IPS-NIHi7 (cell line): ENCODE results near the gene ADGRG1.

Source experiments
- DNase-seq: peaks from one replicate; pipeline ENCODE4 v3.0.0; 2012; ENCODE audit warnings: mixed read lengths; ENCODE audit errors: extremely low spot score

ADGRG1 gene

GRCh38 chr16:57606147-57606846 lies 22.1 kb upstream of the ADGRG1 start:
- DNase-seq = no peak

- DNase-seq = peak; percentile 8
Measured at GRCh38 chr16:57606847-57607501, 21.5 kb upstream of the ADGRG1 start.

DNA sequence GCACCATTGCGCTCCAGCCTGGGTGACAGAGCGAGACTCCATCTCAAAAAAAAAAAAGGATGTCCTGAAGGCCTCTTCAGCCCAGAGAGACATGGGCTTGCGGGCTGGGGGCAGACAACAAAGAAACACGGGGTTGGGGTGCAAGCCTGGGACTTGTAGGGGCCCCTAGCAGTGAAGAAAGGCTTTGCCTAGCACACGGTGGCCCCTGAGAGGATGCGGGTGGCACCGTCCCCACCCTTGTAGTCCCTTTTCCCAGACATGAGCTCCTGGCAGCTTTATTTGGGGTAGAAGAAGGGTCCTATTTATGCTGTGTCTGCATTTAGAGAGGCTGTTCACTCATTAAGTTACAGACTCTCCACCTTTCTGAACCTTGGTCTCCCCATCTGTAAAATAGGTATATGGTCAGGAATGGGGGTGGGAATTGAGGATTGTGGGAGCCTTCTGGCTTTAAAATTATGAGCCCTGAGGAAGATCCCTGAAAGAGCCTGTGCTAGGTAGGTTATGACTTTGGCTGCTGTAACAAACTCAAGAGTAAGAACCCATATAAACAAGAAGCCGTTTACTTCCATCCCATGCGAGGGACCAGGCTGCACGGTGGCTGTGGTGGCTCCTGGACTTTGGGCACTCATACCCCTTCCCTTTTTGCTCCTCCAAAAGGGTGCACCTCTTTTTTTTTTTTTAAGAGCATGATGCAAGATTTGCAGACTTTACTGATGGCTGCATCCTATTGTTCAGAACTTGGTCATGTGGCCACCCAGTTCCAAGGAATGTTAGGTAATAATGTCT lies 20.6 kb upstream of the ADGRG1 start:
- no peak for DNase-seq

- no peak for DNase-seq
Measured at GRCh38 chr16:57608462-57609113, 19.8 kb upstream of the ADGRG1 start.

DNA sequence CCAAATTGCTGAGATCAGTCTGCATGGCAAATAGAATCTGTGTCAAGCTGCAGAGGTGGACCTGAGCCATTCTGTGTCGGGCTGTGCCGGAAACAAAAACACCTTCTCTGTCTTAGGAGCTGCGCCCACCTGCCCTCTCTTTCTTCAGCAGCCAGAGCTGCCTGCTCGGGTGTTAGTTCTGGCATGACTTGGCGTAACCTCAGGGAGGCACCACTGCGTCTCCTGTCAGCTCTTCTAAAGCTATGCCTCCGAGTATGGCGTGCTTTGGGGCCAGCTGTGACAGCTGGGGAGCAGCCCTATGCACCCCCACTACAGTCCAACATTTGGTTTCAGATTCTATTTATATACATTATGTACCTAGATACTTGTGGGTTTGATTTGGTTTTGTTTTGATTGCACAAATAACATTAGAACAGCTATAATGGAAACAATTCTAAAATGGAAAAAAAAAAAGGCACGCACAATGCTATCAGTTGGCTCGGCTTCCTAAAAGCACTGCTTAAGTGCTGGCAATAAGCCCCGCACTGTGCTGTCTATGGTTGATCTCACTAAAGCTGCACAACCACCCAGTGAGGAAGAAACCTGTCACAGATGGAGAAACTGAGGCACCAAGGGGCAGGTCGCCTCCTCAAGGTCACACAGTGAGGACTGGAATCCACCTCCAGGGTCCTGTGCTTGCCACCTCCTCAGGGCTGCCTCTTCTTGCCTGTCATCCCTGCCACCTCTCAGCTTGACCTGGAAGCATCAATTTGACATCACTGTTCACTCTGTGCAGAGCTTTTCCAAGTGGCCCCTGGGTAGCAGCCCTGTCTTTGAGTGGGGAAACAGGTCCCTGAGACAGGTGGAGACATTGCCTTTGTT lies 18.7 kb upstream of the ADGRG1 start:
- no peak for DNase-seq

DNA sequence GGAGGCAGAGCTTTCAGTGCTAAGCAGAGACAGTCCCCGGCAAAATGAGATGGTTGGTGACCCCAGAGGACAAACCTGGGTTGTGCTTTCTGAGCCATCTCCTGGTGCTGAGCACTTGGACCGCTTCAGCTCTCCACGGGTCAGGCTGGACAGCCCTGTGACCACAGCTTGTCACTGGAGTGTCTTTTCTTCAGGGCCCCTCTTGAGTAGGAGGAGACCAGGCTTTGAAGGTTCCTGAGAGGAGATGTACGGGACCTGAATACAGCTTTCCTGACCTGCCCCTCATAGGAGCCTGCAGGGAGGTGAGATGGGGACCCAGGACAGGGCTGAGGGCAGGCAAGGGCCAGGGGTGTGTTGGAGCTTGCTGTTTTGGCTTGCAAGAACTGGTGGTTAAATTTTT lies 17.8 kb upstream of the ADGRG1 start:
- no peak for DNase-seq

GRCh38 chr16:57611181-57611580 lies 17.2 kb upstream of the ADGRG1 start:
- no peak for DNase-seq

DNA sequence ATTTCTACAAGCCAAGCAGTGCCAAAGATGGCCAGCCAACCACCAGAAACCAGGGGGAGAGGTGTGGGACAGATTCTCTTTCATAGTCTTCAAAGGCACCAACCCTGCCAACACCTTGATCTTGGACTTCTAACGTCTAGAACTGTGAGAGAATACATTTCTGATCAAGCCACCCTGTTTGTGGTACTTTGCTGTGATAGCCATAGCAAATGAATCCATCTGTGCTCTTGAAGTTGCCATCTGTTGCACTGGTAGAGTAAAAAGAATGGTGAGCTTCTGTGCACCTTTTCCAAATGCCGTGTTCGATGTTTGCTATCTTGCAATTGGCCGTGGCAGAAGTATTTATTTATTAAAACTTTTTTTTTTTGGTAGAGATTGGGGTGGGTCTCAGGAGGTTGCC lies 16.7 kb upstream of the ADGRG1 start:
- DNase-seq = no peak

DNA sequence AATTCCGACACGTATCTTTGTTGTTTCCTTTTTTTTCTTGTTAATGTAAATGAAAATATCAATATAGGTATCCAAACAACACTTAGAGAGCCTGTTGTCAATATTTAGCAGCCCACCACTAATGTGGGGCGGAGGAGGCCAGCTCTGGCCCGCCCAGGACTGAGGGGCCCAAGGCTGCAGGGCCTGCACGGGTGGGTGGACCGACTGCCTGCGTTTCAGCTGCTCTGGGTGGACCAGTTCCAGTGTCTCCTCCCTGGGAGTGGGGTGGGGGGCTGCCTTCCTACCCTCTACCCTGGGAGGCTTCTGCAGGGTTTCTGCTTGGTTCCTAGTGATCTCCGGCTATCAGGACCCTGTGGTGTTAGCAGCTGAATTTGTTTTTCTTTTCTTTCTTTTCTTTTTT lies 15.9 kb upstream of the ADGRG1 start:
- DNase-seq = no peak

DNA sequence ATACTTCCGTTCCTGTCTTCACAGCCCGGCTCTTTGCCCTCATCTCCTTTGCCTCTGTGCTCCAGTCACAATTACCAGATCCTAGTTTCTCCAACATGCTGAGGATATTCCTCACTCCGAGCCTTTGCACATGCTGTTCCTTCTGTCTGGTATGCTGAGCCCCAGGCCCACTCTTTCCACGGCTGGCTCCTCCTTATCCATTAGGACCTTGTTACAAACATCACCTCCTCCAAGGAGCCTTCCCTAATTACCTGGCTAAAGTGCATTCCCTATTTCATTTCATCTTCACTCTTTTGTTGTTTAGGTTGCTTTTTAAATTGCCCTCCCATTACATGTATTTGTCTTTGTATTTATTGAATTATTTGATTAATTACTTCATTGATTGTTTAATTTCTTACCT lies 14.9 kb upstream of the ADGRG1 start:
- DNase-seq = no peak

GRCh38 chr16:57614536-57614935 lies 13.9 kb upstream of the ADGRG1 start:
- no peak for DNase-seq

- no peak for DNase-seq
Measured at GRCh38 chr16:57614944-57615343, 13.5 kb upstream of the ADGRG1 start.

GRCh38 chr16:57615813-57616212 lies 12.6 kb upstream of the ADGRG1 start:
- DNase-seq = no peak

DNA sequence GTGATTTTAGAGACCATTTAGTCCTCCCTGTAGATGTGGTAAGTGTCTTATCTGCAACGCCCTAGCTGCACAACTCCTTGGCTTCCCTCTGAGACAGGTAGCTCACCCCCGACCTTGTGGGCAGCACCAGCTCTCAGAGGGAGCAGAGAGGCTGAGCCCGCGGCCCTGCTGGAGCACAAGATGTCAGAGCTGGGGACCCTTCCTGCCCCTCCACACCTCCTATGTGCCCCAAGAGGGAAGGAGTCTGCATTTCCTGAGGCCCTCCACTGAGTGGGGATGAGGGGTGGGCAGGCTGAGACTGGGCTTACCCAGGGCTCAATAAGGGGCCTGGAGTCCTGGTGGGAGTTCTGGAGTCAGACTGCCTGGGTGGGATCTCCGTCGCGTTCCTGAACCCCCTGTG lies 12.2 kb upstream of the ADGRG1 start:
- no peak for DNase-seq

- DNase-seq = no peak
Measured at GRCh38 chr16:57616876-57617275, 11.6 kb upstream of the ADGRG1 start.

- DNase-seq = no peak
Measured at GRCh38 chr16:57617604-57618111, 10.8 kb upstream of the ADGRG1 start.

- DNase-seq = no peak
Measured at GRCh38 chr16:57618296-57619132, 9.9 kb upstream of the ADGRG1 start.

- no peak for DNase-seq
Measured at GRCh38 chr16:57619133-57619605, 9.3 kb upstream of the ADGRG1 start.

DNA sequence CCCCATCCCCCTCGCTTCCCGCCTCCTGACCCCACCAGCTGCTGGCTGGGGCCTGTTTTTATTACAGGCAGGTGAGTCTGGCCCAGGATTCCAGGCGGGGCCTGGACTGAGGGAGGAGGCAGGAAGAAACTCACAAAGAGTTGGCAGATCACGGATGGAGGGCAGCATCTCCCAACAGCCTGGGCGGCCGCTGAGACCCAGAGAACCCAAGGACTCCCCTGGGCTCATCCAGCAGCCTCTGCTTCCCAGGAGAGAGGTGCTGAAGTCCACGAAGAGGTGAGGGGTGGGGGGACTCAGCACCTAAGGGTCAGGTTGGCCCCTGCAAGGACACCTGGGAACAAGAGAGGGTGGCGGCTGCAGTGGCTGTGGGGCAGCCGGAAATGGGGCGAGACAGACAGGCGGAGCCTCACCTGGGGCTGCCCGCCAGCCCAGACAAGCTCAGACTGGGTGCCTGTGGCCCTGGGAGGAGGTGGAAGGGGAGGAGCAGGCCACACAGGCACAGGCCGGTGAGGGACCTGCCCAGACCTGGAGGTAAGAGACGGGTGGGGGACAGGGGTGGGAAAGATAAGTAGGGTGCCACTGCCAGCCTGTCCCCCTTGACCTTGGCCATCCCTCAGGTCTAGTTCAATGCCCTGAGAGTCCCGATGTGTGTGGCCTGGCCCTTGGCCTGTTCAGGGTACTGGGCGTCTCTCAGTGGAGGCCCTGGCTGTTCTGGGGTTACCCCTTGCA lies 8.7 kb upstream of the ADGRG1 start:
- DNase-seq = no peak
